Colon (tissue), 2 donors: Measurements from ENCODE around the gene TMEM121.

ENCODE experiments used
- FAIRE-seq: peaks from 2 replicates; lab custom pipeline; 2012; peaks lifted over from hg19 to GRCh38; lab: Jason Lieb, UNC
- donor health status: control.
- donor health status: control.

TMEM121 gene

DNA sequence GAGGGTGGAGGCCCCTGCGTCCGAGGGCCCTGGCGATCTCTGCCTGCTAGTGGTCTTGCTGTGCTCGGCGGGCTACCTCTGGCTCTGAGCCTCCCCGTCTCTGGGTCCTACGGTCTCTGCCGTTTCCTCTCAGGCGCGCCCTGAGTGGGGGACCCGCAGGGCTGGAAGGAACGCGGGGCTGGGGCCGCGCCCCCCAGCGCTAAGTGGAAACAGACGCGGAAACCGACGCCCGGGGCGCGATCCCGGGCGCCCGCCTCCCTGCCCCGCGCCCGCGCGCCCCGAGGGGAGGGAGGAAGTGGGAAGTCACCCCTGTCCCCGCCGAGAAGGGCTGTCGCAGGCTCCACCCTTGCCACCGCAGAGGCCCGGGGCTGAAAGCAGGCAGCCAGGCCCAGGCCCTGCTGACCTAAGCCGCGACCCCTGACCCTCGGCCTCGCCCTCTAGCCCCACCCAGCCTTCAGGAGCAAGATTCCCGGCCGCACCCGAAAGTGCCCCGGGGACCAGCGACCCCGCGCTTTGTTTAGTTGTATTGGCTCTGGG, 38.9 kb upstream of the TMEM121 start:
- FAIRE-seq: no peak

DNA sequence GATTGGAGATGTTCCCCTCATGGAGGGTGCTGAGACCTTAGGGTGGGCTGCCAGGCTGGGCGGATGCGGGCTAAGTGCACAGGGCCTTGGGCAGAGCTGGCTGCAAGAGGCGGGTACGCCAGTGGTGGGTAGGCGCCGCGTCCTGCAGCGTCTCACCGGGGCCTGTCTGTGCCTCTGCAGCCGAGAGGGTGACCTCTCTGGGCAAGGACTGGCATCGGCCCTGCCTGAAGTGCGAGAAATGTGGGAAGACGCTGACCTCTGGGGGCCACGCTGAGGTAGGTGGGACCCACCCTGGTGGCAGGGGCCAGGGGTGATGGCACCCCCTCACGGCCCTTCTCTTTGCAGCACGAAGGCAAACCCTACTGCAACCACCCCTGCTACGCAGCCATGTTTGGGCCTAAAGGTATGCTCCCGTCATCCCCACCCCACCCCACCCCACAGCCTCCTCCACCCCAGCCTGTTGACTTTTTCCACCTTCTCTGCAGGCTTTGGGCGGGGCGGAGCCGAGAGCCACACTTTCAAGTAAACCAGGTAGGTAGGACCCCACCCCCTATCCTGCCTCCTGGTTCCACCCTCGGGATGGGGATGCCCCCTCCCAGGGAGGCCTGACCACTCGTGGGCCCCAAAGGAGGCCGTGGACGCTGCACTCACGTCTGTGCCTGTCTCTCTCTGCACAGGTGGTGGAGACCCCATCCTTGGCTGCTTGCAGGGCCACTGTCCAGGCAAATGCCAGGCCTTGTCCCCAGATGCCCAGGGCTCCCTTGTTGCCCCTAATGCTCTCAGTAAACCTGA, 38.2 kb upstream of the TMEM121 start:
- no peak for FAIRE-seq

DNA sequence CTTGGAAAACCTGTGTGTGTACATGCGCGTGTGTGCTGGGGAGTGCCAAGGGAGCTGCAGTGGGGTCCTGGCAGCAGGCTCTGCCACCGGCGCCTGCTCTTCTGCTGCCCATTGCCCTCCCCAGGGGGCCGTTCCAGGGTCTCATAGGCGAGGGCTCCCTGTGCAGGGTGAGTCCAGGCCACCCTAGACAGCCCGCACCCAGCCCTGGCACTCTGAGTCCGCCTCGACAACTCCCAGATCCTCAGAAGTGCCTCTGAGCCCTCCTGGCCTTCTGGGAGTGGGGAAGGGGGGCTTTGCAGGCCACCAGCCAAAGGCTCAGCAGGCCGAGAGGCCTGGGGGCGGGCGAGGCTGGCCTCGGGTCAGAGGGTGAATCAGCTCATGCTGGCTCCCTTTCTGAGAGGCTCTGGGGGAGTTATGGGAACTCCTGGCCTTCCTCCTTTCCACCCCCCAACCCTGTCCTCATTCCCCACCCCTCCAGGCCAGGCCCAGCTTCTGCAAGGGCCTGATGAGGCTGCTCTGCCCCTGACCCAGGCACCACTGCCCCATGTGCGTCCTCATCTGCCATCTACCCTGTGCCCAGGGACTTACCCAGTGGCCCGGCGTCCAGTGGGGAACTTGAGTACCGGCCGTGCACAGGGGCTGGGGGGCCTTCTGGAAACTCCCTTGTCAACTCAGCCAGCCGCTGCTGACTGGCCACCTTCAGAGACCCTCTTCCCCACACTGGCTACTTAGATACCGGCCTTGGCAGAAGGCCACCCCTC, 37.4 kb upstream of the TMEM121 start:
- no peak for FAIRE-seq

DNA sequence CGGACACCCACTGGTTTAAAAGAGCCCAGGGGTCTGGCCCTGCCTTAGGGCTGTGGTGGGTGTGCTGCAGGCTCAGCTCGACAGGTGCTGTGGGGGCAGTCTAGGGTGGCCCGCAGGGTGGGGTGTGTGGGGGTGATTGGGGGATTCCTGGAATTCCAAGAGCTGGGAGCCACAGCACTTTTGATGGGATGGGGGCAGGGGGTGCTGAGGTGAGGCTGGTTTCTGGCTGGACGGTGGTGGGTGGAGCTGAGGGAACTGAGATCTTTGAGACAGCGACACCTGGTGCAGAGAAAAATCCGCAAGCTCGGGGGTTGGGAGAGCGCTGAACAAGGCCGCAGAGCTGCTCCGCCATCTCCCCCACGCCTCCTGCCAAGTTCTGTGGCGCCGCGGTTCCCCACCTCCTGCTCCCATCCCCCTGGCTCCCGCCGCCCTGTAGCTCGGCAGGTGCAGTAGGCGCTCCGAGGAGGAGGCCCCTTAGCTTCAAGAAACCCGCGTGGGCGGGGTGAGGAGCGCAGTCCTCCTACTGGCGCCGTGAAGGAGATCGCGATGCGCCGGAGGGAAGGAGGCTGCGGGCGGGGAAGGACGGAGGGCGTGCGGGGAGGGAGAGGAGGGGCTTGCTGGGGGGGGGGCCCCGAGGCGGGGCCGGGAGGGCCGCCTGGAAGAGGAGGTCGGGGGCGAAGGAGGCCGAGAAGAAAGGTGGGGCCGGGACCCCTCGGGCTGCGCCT, 36.7 kb upstream of the TMEM121 start:
- no peak for FAIRE-seq

DNA sequence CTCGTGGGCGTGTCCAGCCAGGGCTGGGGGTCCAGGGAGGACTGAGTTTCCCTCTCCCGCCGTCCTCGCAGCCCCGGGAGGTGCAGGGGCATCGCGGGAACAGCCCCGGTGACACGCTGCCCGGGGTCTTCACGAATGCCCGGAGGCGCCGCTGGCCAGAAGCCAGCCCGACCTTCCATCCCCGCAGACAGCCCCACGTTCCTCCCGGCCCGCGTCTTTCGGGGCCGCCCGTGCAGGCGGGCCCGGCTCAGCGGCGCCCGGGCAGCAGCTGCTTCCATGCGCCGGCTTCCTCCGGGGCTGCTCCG, 36.2 kb upstream of the TMEM121 start:
- no peak for FAIRE-seq

DNA sequence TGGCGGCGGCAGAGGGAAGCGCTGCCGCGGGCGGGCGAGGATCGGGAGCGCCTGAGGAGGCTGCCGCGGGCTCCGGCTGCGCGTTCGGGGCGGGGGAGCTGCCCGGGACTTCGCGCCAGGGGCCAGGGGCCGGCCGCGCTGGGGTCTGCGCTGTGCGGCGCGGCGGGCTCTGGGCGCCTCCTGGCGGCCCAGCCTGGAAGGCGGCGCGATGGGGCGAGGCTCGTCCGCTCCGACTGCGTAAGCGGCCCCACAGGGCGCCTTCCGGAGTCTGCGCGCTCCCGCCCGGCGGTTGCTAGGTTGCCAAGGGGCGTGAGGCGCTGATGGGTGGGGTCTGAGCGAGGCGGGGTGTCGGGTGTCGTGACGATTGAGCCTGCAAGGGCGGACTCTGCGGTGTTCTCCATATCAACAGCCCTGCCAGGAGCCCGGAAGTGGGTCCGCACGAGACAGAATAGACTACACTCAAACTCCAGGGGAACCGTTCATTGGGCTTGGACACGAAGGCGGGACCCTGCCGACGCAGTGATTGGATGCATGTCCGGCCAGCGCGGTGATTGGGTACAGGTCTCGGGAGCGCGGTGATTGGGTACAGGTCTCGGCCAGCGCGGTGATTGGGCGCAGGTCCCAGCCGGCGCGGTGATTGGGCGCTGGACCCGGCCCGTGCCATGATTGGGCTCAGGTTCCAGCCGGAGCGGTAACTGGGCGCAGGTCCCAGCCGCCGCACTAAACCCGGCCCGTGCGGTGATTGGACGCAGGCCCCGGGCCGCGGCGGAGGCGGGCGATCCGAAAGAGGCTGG, 35.6 kb upstream of the TMEM121 start, which contains the start of gene TEDC1:
Gene TEDC1 (plus strand): TSS at position 675 of the 794 bp plus-strand sequence. CDS start 130 bp downstream, outside the sequence.
- peak; percentile 91 for FAIRE-seq

DNA sequence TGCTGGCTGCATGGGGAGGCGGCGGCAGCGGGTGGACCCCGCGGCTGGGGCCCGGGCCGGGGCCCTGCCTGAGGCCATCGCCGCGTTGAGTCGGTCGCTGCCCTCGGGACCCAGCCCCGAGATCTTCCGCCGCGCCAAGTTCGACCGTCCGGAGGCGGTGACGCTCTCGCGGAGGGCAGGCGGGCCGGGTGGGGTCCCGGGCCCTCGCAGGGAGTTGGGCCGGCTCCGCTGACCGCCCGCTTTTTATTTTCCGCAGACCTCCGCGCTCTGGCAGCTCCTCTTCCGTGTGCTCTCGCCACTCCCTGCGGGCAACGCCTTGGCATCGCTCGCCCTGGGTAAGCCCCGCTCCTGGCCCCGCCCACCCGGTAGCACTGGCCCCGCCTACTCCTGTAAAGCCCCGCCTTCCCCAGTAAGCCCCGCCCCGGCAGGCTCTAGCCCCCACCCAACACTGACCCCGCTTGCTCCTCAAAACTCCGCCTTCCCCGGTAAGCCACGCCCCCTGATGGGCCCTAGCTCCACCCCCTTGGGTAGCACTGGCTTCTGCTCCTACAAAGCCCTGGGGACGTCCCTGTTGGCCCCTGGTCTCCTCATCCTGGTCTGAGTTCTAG, 34.9 kb upstream of the TMEM121 start:
- no peak for FAIRE-seq

DNA sequence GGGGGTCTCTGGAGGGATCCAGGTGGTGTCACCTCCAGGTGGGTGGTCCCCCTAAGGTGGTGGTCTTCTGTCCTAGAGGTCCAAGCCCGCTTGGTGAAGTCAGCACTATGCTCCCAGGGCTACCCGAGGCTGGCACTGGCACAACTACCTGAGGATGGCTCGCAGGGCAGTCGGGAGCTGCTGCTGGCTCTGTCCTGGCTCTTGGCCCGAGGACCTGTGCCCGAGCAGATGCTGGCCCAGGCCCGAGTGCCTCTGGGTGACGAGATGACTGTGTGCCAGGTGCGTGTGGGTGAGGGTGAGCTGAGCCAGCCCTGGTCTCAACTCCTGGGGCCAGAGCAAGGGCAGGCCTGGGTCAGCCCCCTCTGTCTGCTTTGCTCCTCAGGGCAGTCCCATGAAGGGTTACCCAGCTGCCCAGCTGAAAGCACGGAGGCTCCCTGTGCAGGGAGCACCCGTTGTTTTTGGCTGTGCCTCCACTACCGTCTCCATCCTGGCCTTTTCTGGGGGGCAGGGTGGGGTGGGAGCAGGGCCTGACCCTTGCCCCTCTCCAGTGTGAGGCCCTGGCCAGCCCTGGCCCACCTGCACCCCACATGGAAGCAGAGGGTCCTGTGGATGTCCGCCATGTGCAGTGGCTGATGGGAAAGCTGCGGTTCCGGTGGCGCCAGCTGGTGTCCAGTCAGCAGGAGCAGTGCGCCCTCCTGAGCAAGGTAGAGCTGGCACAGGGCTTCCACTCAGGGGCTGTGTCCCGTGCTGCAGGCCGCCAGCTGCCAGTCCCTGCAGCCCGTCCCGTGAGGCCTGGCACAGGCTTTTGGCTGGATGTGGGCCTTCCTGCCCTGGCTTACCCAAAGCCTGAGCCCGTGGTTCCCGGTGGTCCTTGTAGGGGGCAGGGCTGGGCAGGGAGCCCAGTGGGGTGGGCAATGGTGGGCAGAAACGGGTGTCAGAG, 34.1 kb upstream of the TMEM121 start:
- no peak for FAIRE-seq

DNA sequence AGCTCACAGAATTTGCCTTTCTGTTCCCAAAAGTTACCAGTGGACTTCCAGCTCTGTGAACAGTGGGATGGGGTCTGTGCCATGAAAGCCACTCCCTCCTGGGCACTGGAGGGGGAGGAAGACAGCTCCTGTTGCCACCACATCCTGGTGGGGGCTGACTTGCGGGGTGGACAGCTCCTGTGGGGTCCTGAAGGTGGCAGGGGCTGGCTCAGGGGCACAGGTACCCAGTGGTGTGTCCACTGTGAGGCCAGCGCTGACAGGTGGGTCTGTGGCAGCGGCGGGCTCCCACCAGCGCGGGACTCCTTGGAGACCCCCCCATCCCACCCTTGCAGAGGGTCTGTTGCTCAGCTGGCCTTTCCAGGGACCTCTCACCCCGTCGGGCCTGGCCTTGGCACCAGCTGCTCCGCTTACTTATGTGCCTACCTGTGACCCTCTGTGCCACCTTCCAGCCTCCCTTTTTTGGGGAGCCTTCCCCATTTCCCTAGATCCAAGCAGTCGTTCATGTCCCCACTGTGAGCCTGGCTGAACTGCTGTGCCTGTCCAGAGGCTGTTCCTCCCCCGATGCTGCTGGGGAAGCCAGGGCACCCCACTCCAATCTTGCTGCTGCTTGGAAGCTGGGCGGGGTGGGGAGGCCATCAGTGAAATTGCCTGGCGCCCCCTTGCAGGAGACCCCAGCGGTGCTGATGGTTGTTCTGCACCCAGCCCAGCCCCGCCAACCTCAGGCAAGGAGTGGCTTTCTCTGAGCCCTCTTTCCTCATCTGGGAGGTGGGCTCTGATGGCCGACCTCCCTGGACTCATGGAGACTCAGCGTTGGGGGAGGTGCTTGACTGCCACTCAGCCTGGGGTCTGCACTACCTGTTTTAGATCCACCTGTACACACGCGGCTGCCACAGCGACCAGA, 33.2 kb upstream of the TMEM121 start:
- no peak for FAIRE-seq

DNA sequence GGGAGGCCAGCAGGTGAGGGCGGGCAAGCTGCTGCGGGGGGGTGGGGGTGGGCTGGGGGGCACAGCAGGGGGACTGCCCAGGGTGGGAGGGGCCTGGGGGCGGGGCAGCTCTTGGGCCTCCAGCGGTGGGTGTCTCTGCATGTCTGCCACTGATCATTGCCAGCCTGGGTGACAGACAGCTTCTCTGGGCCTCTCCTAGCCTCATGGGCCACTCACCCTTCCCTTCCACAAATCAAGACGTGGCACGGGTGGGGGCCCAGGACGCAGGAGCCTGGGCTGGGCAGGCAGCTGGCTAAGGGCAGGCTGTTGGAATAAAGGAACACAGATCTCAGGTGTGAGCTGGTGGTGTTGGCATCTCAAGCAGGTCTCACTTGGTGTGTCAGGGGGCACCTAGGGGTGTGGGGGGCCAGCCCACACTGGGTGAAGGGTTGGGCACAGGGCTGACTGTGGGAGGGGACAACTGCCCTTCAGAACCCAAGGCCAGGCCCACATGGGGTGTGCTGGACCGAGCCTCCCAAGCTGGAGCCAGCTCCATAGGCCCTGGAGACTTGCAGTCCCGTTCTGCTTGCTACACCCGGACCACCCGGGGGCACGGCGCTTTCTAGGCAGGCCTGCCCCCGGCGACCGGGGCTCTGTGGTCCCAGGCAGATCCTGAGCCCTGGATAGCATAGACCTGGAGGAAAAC, 32.3 kb upstream of the TMEM121 start:
- FAIRE-seq: no peak

DNA sequence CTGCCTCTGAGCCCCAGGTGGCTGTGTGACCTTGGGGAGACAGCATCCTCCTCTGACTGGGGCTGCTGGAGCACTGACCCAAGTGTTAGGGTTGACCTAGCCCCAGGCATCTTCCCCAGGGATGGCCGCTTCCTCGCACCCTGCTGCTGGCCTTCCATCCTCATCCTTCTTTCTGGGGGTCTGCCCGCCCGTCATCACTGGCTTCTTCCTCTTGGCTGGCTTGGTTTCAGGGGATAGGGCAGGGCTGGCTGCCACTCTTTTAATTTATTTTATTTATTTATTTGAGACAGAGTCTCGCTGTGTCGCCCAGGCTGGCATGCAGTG, 31.8 kb upstream of the TMEM121 start:
- no peak for FAIRE-seq

DNA sequence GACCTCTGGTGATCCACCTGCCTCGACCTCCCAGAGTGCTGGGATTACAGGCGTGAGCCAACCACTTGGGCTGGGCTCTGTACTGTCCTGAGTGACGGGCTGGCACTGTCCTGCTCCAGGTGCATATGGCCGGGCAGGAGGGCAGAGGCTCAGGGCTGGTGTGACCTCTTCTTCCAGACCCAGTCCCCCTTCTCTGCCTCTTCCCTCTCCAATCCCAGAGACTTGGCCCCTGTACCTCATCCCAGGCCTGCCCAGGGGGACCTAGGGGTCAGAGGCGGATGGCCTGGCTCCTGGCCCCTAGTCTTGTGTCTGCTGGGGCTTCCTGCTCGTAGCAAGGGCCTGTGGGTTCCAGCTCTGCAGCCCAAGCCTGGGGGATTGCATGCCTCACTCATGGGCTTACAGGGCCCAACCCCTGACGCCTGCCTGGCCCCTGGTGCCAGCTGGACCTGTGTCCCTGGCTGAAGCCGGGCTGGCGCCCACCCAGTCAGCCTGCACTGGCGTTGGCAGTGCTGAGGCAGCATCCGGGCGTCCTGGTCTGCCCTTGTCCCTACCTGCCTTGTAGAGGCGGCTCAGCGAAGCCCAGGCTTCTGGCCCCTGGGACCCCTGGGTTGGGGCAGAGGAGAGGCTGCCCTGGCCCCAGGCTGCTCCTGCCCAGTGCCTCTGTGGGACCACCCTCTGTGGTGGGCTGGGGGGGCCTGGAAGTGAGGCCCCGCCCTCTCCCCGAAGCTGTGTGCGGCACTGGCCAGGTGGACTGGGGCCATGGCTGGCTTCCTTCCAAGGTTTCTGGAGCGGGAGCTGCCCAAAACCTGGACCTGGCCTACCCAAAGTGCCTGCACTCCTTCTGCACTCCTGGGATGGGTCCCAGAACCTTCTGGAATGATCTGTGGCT, 31.0 kb upstream of the TMEM121 start:
- FAIRE-seq: no peak

DNA sequence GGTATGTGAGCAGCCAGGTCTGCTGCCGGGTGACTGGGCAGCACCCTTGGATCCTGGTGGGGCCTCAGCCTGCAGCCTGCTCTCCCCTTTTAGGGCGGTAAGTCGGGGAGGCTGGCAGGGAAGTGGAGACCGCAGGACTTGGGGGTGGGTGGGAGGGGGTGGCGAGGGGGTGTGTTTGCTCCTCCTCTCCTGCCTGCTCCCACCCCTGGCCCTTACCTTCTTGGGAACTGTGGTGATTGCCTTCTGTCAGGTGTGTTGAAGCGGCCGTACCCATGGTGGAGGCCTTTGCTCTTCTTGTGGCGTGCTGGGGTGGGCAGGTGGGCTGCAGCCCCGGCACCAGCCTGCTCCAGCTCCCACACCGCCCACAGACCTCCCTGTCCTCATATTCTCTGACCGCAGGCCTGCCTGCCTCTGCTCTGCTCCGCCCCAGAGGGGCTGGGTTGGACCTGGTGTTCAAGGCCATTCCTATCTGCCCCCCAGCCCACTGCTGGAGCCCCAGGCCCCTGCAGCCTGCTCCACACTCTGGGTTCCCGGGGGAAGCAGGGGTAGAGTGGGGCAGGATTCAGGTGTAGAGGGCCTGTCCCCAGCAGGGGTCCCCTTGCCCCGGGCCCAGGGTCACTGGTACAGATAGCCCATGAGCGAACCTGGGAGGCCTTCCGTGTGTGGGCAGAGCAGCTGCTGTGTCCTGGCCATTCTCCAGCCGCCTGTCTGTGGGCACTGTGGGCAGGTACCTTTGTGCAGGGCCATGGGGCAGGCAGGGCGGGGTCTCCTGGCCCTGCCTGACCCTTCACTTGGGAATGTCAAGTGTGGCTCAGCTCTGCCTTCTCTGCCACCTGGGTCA, 30.2 kb upstream of the TMEM121 start:
- FAIRE-seq: no peak

DNA sequence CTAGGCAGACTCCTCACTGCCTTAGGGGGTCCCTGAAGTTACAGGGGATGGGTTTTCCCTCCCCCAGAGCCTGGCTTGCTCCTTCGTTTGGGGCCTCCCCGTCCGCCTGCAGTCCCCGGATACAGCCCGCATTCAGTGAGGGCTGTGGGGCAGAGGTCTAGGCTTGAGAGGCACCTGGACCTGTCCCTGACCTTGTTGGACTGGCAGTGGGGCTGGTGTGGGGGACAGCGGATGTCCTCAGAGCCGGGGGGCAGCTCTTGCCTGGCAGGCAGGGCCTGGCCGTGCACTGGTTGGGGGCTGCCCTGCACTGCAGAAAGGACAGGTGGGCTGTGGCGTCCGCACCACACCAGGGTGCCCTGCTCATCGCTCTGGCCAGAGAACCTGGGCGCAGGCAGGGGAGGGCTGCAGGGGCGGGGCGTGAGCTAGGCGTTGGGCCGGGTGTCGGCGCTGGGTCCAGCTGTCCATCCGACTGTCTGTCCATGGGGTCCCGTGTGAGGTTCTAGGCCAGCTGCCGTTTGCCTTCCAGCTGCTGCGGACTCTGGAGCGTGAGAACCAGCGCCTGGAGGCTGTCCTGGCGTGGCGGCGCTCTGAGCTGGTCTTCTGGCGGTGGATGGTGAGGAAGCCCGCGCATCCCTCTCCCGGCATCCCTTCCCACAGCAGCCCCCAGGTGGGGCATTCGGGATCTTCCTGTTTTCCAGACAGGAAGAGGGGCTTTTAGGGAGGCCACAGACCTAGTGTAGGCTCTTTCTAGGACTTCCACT, 29.4 kb upstream of the TMEM121 start:
- no peak for FAIRE-seq

DNA sequence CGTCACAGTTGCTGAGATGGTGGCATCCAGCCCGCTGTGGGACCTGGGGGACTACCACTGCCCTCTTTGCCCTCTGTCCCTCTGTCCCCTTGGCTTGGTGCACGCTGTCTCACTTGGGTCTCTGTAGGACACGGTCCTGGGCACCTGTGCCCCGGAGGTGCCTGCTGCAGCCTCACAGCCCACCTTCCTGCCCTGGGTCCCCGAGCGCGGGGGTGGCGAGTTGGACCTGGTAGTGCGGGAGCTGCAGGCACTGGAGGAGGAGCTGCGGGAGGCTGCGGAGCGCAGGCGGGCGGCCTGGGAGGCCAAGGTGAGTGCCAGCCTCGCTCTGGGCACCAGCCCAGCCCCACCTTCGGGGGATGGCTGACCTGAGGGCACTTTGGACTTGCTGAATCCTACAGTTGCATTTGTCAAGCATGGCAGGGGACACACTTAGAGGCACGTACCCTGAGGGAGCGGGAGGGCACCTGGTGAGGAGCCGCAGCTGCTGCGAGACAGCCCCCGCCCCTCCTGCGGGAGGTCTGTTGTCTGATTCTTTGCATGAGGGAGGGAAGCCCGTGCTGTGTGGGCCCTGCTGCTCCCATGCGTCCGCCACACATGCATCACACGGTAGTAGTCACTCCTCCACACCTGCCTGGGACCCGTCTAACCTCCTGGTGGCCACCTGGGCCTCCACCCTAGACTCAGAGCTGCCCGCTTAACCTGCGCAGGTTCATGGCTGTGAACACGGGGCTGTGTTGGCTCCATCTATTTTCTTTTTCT, 28.5 kb upstream of the TMEM121 start:
- no peak for FAIRE-seq
